Erythroblast (primary cell): ENCODE results near the gene LRMDA.

ENCODE experiments used
- GATA1 ChIP-seq: IDR thresholded peaks from 2 replicates; pipeline ENCODE4 v1.6.1; 2011; ENCODE audit warnings: low read depth, mild to moderate bottlenecking, control low read depth, low read length, moderate library complexity
- POLR2A ChIP-seq: IDR thresholded peaks from 2 replicates; pipeline ENCODE4 v1.6.1; 2011; ENCODE audit warnings: mild to moderate bottlenecking, low read length

DNA sequence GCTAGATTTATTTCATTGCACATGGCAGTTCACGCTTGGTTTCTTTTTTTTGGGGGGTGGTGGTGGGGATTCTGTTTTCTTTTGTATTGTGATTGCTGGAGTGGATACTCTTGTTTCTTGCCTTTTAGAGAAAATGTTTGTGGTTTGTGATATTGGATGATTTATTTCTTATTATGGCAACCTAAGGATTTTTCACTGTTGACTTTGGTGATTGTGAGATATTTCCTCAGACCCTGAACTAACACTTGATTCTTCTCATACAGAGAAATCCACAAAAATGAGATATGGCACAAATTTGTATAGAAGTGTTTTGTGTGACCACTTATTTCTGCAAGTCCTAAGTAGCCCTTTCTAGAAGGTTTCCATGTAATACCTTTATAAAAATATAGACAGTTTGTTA, 871.1 kb downstream of the LRMDA start:
- TF ChIP-seq POLR2A (no peak), GATA1 (no peak)
